NB4 (cell line): Measurements from ENCODE around the gene IRS1.

Experiments
- DNase-seq: peaks from one replicate; pipeline ENCODE4 v3.0.0; 2010; ENCODE audit warnings: low read depth
- H3K4me3 ChIP-seq: one replicate; pipeline ENCODE4 v1.5.1; 2011; ENCODE audit warnings: mild to moderate bottlenecking, low read depth, low read length, moderate library complexity
- MYC ChIP-seq: IDR thresholded peaks from 2 replicates; pipeline ENCODE4 v1.6.1; 2011; ENCODE audit warnings: low read depth, low read length
- POLR2A ChIP-seq: IDR thresholded peaks from 2 replicates; pipeline ENCODE4 v1.6.1; 2011; ENCODE audit warnings: mild to moderate bottlenecking; ENCODE audit not compliant: insufficient read length; ENCODE audit errors: extremely low read depth
- TF ChIP-seq, protein P1 (sequence below): IDR thresholded peaks from one replicate; pipeline ENCODE4 v1.5.1; 2012; ENCODE audit warnings: low read depth, low read length
- TF ChIP-seq, protein P2 (sequence below): IDR thresholded peaks from 2 replicates; pipeline ENCODE4 v1.6.1; 2011; ENCODE audit warnings: low read depth, low read length

Gene IRS1

DNA sequence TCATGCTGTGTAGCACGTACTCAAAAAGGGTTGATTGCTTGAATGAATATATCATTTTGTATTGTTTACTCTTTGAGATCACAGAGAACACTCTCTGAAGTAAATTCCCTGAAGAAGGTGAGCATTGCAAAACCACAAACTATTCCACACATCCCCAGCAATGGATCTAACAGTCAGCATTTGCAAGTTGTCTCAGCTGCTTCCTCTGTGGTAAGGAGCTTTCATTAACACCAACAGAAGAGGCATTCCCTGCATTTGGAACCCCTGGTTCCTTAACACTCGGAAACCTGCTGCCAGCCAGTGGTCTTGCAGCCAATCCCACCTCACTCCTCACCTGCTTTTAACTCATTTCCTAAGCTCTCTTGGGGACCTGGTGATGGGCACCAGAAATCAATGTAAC is 108.4 kb downstream of the IRS1 start:
- no peak overlapping the region for H3K4me3 ChIP-seq
- TF ChIP-seq MYC (no peak), POLR2A (no peak)
- TF ChIP-seq, protein P1, sequence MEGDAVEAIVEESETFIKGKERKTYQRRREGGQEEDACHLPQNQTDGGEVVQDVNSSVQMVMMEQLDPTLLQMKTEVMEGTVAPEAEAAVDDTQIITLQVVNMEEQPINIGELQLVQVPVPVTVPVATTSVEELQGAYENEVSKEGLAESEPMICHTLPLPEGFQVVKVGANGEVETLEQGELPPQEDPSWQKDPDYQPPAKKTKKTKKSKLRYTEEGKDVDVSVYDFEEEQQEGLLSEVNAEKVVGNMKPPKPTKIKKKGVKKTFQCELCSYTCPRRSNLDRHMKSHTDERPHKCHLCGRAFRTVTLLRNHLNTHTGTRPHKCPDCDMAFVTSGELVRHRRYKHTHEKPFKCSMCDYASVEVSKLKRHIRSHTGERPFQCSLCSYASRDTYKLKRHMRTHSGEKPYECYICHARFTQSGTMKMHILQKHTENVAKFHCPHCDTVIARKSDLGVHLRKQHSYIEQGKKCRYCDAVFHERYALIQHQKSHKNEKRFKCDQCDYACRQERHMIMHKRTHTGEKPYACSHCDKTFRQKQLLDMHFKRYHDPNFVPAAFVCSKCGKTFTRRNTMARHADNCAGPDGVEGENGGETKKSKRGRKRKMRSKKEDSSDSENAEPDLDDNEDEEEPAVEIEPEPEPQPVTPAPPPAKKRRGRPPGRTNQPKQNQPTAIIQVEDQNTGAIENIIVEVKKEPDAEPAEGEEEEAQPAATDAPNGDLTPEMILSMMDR = no peak
- TF ChIP-seq, protein P2, sequence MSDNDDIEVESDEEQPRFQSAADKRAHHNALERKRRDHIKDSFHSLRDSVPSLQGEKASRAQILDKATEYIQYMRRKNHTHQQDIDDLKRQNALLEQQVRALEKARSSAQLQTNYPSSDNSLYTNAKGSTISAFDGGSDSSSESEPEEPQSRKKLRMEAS = no peak
- no peak for DNase-seq

GRCh38 chr2:226690461-226691024 is 109.1 kb downstream of the IRS1 start:
- DNase-seq = no peak
- TF ChIP-seq MYC (no peak), POLR2A (no peak)
- TF ChIP-seq, protein P1 = no peak
- TF ChIP-seq, protein P2 = no peak
- no peak overlapping the region for H3K4me3 ChIP-seq

- DNase-seq = no peak
- TF ChIP-seq, protein P1 = no peak
- TF ChIP-seq, protein P2 = no peak
- no peak for TF ChIP-seq POLR2A
- no peak for TF ChIP-seq MYC
- no peak overlapping the region for H3K4me3 ChIP-seq
Measured at GRCh38 chr2:226687641-226688253, 111.9 kb downstream of the IRS1 start.

GRCh38 chr2:226684563-226684959 is 115.1 kb downstream of the IRS1 start:
- no peak overlapping the region for H3K4me3 ChIP-seq
- TF ChIP-seq, protein P1 = no peak
- TF ChIP-seq, protein P2 = no peak
- TF ChIP-seq POLR2A (no peak), MYC (no peak)
- no peak for DNase-seq

DNA sequence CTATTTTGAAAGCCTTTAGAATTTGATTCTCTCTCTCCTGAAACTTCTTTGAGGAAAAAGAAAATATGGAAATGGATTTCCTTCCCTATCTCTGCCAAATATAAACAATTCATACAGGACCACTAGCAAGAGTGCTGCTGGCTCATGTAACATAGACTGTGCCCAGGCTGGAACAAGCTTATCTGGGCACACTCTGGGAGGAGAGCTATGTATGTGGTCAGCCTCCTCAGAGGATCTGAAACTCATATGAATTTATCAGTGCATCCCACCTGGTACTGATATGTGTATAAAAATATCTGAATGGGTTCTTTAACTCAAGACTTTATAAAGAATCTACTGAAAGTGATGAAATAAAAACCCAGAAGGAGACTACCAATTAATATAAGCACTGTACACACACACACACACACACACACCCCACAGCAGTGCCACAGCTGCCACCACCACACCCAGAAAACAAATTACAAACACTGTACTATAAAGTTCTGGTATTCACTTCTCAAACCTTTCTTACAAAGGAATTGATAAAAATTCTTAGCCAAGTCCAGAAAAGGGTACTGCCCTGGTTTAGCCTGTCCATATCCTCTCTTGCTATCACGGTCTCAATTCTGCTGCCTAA is 115.6 kb downstream of the IRS1 start:
- H3K4me3 ChIP-seq = no peak overlapping the region
- TF ChIP-seq, protein P1 = no peak
- TF ChIP-seq, protein P2 = no peak
- TF ChIP-seq MYC = no peak
- no peak for TF ChIP-seq POLR2A
- no peak for DNase-seq
